Tibial nerve (tissue), 4 donors: ENCODE data around the gene MAPKAP1. TPM values are rescaled to one million over a fixed set of nuclear protein-coding genes. Genes with fewer than 3 reads are reported as not detected.
A peak's percentile ranks its signal among the peaks of the same experiment; 100 is the strongest.

Experiments
- DNase-seq, 2 donors: peaks; one replicate each; pipeline ENCODE4 v3.0.0-alpha.2; 2019; ENCODE audit warnings: low spot score in 2 of 2
- H3K27ac ChIP-seq, 4 donors: fragments of 200-600 bp; sonication (generic) in 3 of 4; one replicate each; pipeline ENCODE4 v1.5.1; 2017 to 2019; ENCODE audit warnings: mild to moderate bottlenecking in 1 of 4
- H3K27me3 ChIP-seq, 2 donors: fragments of 200-600 bp; sonication (generic) in 1 of 2; one replicate each; pipeline versions ENCODE4 v1.5.1 to v1.6.0; 2017 to 2019
- H3K36me3 ChIP-seq, 3 donors: fragments of 200-600 bp; sonication (generic); one replicate each; pipeline ENCODE4 v1.5.1; 2018 to 2019
- H3K4me1 ChIP-seq, 4 donors: fragments of 200-600 bp; sonication (generic) in 3 of 4; one replicate each; pipeline ENCODE4 v1.5.1; 2017 to 2019
- H3K4me3 ChIP-seq, 4 donors: fragments of 200-600 bp; sonication (generic) in 3 of 4; one replicate each; pipeline ENCODE4 v1.5.1; 2017 to 2019; ENCODE audit warnings: mild to moderate bottlenecking in 1 of 4, moderate library complexity in 1 of 4
- H3K9me3 ChIP-seq, 4 donors: fragments of 200-600 bp; sonication (generic) in 3 of 4; one replicate each; pipeline ENCODE4 v1.5.1; 2017 to 2019
- EP300 ChIP-seq, 2 donors: sonication (generic); formaldehyde crosslinking; IDR thresholded peaks; one replicate each; pipeline ENCODE4 v1.6.1; 2017; ENCODE audit warnings: antibody characterized with exemption in 2 of 2, mild to moderate bottlenecking in 1 of 2
- POLR2A ChIP-seq, 2 donors: fragments of 450-650 bp; IDR thresholded peaks; one replicate each; pipeline ENCODE4 v1.6.1; 2017; ENCODE audit warnings: antibody characterized with exemption in 2 of 2, mild to moderate bottlenecking in 2 of 2, moderate library complexity in 2 of 2
- WGBS, 2 donors: methylation state at CpG; one replicate each; pipeline ENCODE4 v1.1.5; 2018; 5-methylcytosine and 5-hydroxymethylcytosine counted together
- total RNA-seq, 4 donors: library from RNA; depleted of rRNA; stranded (reverse); fragments of >200 nt; gene quantifications; one replicate each; pipeline ENCODE4 v1.1.0, GENCODE V29; 2016
- TF ChIP-seq, protein P1 (sequence below), 5 experiments: fragments of 200-600 bp in 3 of 5; fragments of 450-650 bp in 2 of 5; sonication (generic) in 3 of 5; IDR thresholded peaks; one replicate each; pipeline ENCODE4 v1.5.1; 2016 to 2019; ENCODE audit warnings: antibody characterized with exemption in 5 of 5, mild to moderate bottlenecking in 3 of 5, moderate library complexity in 2 of 5

Gene MAPKAP1
- total RNA-seq, 4 donors from 2014 or later = 61.4 to 111 (median 92.7) TPM

GRCh38 chr9:125561509-125562148 is 145.4 kb downstream of the MAPKAP1 start:
- H3K27me3 ChIP-seq = no peaks in the 10 kb centered on the region
- 60 to 72% methylated on average over 4 of the region's 4 CpGs for WGBS, 2 donors
- DNase-seq = no peak
- no peaks in the 10 kb centered on the region for H3K9me3 ChIP-seq
- no peaks in the 10 kb centered on the region for H3K4me1 ChIP-seq
- no peak overlapping the region for H3K4me3 ChIP-seq
- peaks cover 0 to 9% (median 7%) of the 10 kb centered on the region in 3 donors for H3K36me3 ChIP-seq
- TF ChIP-seq EP300 (IDR thresholded peaks at IDR 0.05) = no peak
- TF ChIP-seq POLR2A (IDR thresholded peaks at IDR 0.05) = no peak
- TF ChIP-seq, protein P1, sequence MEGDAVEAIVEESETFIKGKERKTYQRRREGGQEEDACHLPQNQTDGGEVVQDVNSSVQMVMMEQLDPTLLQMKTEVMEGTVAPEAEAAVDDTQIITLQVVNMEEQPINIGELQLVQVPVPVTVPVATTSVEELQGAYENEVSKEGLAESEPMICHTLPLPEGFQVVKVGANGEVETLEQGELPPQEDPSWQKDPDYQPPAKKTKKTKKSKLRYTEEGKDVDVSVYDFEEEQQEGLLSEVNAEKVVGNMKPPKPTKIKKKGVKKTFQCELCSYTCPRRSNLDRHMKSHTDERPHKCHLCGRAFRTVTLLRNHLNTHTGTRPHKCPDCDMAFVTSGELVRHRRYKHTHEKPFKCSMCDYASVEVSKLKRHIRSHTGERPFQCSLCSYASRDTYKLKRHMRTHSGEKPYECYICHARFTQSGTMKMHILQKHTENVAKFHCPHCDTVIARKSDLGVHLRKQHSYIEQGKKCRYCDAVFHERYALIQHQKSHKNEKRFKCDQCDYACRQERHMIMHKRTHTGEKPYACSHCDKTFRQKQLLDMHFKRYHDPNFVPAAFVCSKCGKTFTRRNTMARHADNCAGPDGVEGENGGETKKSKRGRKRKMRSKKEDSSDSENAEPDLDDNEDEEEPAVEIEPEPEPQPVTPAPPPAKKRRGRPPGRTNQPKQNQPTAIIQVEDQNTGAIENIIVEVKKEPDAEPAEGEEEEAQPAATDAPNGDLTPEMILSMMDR (IDR thresholded peaks at IDR 0.05) = no peak
- no peak overlapping the region for H3K27ac ChIP-seq

GRCh38 chr9:125559894-125560293 is 147.1 kb downstream of the MAPKAP1 start:
- no peaks in the 10 kb centered on the region for H3K4me1 ChIP-seq
- WGBS, 2 donors = 61% methylated on average over 2 of the region's 2 CpGs
- H3K9me3 ChIP-seq = no peaks in the 10 kb centered on the region
- TF ChIP-seq, protein P1 (IDR thresholded peaks at IDR 0.05) = no peak
- H3K27me3 ChIP-seq = no peaks in the 10 kb centered on the region
- peaks cover 0 to 9% (median 7%) of the 10 kb centered on the region in 3 donors for H3K36me3 ChIP-seq
- no peak for DNase-seq
- H3K27ac ChIP-seq = no peak overlapping the region
- H3K4me3 ChIP-seq = no peak overlapping the region

- no peak overlapping the region for H3K4me3 ChIP-seq
- no peaks in the 10 kb centered on the region for H3K4me1 ChIP-seq
- TF ChIP-seq, protein P1 (IDR thresholded peaks at IDR 0.05) = no peak
- no peak for TF ChIP-seq EP300 (IDR thresholded peaks at IDR 0.05)
- TF ChIP-seq POLR2A (IDR thresholded peaks at IDR 0.05) = no peak
- 90 to 95% methylated on average over 6 of the region's 6 CpGs for WGBS, 2 donors
- no peak for DNase-seq
- H3K9me3 ChIP-seq = no peaks in the 10 kb centered on the region
- H3K36me3 ChIP-seq = peaks cover 0 to 9% (median 7%) of the 10 kb centered on the region in 3 donors
- H3K27me3 ChIP-seq = no peaks in the 10 kb centered on the region
- H3K27ac ChIP-seq = no peak overlapping the region
These were observed 147.8 kb downstream of the MAPKAP1 start for GRCh38 chr9:125559194-125559593.

DNA sequence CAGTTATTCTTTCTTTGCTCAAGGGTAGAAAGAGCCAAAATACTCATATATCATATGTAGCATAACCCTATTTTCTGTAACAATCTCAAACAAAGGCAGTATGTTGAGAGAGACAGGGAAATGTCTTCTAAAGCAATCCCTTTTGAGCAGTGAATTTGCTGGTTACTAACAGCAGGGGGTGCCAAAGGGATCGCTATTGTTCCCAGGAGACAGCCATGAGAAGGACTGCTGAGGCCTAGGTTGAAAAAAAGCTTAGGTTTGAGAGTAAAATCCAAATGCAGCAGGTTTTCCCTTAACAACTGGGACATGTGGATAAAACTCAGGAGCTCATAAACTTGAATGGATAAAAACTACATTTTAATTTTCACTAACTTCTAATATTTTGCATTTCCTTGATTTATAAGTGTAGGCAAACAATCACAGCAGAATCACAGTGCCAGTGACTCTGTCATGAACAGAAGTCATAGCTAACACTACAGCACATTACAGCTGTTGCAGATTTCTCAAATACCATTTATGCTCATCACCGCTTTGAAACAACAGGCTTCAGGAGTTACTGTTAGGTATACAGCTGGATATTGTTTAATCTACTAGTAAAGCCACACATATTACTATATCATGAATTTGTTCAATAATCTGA is 148.4 kb downstream of the MAPKAP1 start:
- 49% methylated on average over 2 of the region's 2 CpGs for WGBS, 2 donors
- TF ChIP-seq, protein P1 (IDR thresholded peaks at IDR 0.05) = peak; percentile 54 to 77 (median 63)
- TF ChIP-seq POLR2A (IDR thresholded peaks at IDR 0.05) = no peak
- TF ChIP-seq EP300 (IDR thresholded peaks at IDR 0.05) = no peak
- Histone ChIP-seq H3K36me3 (peaks cover 0 to 9% (median 7%) of the 10 kb centered on the region in 3 donors), H3K4me3 (no peak overlapping the region), H3K4me1 (no peaks in the 10 kb centered on the region), H3K27me3 (no peaks in the 10 kb centered on the region), H3K9me3 (no peaks in the 10 kb centered on the region), H3K27ac (no peak overlapping the region)
- DNase-seq = peak; percentile 21 to 56

DNA sequence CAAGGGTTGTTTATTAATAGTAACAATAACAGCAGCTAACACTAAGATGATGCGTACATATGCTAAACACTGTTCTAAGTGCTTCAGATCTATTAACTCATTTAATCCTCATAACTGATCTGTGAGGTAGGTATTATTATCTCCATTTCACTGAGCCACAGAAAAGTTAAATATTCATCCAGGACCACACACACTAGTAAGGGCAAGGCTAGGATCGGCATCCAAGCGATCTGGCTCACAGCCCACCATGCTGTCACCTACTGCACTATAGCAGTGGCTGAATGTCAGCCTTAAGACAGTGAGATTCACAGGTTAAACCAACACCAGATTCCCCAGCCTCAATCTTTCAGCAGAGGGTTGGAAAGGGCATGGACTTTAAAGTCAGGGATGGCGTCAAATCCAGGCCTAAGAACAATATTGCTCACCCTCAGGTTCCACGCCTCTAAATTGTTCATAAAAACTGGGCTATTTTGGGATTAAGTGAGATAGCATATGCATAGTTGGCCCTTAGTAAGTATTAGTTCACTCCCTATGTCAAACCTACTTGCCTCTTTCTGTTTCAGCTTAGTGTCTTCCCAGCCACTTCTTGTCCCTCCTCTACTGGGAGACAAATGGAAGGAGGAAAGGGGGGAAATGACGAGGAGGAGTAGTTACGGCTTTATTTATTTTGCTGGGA is 150.8 kb downstream of the MAPKAP1 start:
- Histone ChIP-seq H3K4me3 (no peak overlapping the region), H3K9me3 (no peaks in the 10 kb centered on the region), H3K36me3 (peaks cover 0 to 9% (median 7%) of the 10 kb centered on the region in 3 donors), H3K27ac (no peak overlapping the region), H3K27me3 (no peaks in the 10 kb centered on the region), H3K4me1 (peaks cover 0 to 11% (median 0%) of the 10 kb centered on the region in 4 donors)
- 75 to 86% methylated on average over 7 of the region's 7 CpGs for WGBS, 2 donors
- TF ChIP-seq, protein P1 (IDR thresholded peaks at IDR 0.05) = no peak
- DNase-seq = no peak
